Measurements from ENCODE around the gene LINC01488. TPM values are rescaled to one million over a fixed set of nuclear protein-coding genes. Genes with fewer than 3 reads are reported as not detected.

LINC01488 gene
- total and polyA plus RNA-seq, 9 of the 15 experiments (the other 6 are each of a cell fraction or from before 2014, with no cell fraction given) = not detected

GRCh38 chr11:69455969-69456368 is 25.5 kb upstream of the LINC01488 start:
- peaks cover 2% of the 10 kb centered on the region; the same call in 1 of the 2 replicates for H3K9me3 ChIP-seq (replicated peaks; ENCODE audit: control insufficient read depth, insufficient read depth, low read depth, low read length)
- POLR2A ChIA-PET = interaction anchor here (0.6 to 2.1 kb wide), 2 partner anchors 8 to 157 kb away, joined by 3 to 6 read pairs; no protein-coding TSS in a partner anchor
- no peak for DNase-seq (ENCODE audit: extremely low read depth in 1 of 4, low spot score in 3 of 4)
- no peak overlapping the region for H2AFZ ChIP-seq (ENCODE audit: low read depth, low read length)
- no peaks in the 10 kb centered on the region for H4K20me1 ChIP-seq (replicated peaks; ENCODE audit: control insufficient read depth, insufficient read depth, low read length)
- H3K9ac ChIP-seq (ENCODE audit: insufficient read depth in 1 of 2, low read depth in 2 of 2, low read length in 2 of 2) = no peak overlapping the region
- intact Hi-C loops (cut with micrococcal nuclease) (no loop called here), in situ Hi-C loops (cut with MboI) (no loop called here)
- H3K4me1 ChIP-seq (replicated peaks in 1 of 2; ENCODE audit: control insufficient read depth in 2 of 2, insufficient read depth in 2 of 2, low read length in 2 of 2) = peaks cover 0 to 1% of the 10 kb centered on the region in 2 experiments; a peak in 2 of 5 replicates
- no peak for ATAC-seq
- no peak overlapping the region for H3K4me2 ChIP-seq (ENCODE audit: insufficient read depth, low read length)
- no peaks in the 10 kb centered on the region for H3K9me1 ChIP-seq (ENCODE audit: control insufficient read depth, insufficient read depth, low read length)
- WGBS (ENCODE audit: insufficient coverage, low coverage, missing lambda C conversion rate) = 51% methylated on average over 4 of the region's 4 CpGs
- H3K27me3 ChIP-seq (ENCODE audit: control insufficient read depth in 2 of 2, insufficient read depth in 2 of 2, low read length in 2 of 2) = no peaks in the 10 kb centered on the region; a peak in 2 of 5 replicates
- TF ChIP-seq HEY1 (CRISPR knock-in tag; IDR thresholded peaks at IDR 0.05; ENCODE audit: borderline replicate concordance) = no peak
- no peak for TF ChIP-seq CSDE1 (IDR thresholded peaks at IDR 0.05)
- TF ChIP-seq TCF3 (CRISPR knock-in tag; IDR thresholded peaks at IDR 0.05) = no peak
- no peak for TF ChIP-seq CBX2 (IDR thresholded peaks at IDR 0.05; ENCODE audit: insufficient read depth, low read length, poor library complexity, severe bottlenecking)
- no peaks in the 10 kb centered on the region for H3K79me2 ChIP-seq (ENCODE audit: control insufficient read depth, insufficient read depth, low read length)
- H3K36me3 ChIP-seq (ENCODE audit: control insufficient read depth, insufficient read depth, low read length) = no peaks in the 10 kb centered on the region
- CTCF ChIA-PET (ENCODE audit: low intra/inter-chr PET ratio) = no interaction called here
- BruUV-seq (replicated peaks) = no TSS peak
- no peak overlapping the region for H3K4me3 ChIP-seq
- H3K27ac ChIP-seq (ENCODE audit: extremely low read depth, low read depth, low read length) = no peak overlapping the region
- FAIRE-seq = no peak

- ATAC-seq (no peak), FAIRE-seq (no peak), DNase-seq (ENCODE audit: extremely low read depth in 1 of 4, low spot score in 3 of 4) (no peak)
- Histone ChIP-seq H3K4me1 (replicated peaks in 1 of 2; ENCODE audit: control insufficient read depth in 2 of 2, insufficient read depth in 2 of 2, low read length in 2 of 2) (no peaks in the 10 kb centered on the region; a peak in 1 of 5 replicates), H4K20me1 (replicated peaks; ENCODE audit: control insufficient read depth, insufficient read depth, low read length) (no peaks in the 10 kb centered on the region), H3K27ac (ENCODE audit: extremely low read depth, low read depth, low read length) (no peak overlapping the region), H3K36me3 (ENCODE audit: control insufficient read depth, insufficient read depth, low read length) (no peaks in the 10 kb centered on the region), H3K9ac (ENCODE audit: insufficient read depth in 1 of 2, low read depth in 2 of 2, low read length in 2 of 2) (no peak overlapping the region), H3K4me3 (no peak overlapping the region), H3K79me2 (ENCODE audit: control insufficient read depth, insufficient read depth, low read length) (no peaks in the 10 kb centered on the region), H3K27me3 (ENCODE audit: control insufficient read depth in 2 of 2, insufficient read depth in 2 of 2, low read length in 2 of 2) (peaks cover 0 to 7% of the 10 kb centered on the region in 2 experiments; a peak in 3 of 5 replicates), H3K9me3 (replicated peaks; ENCODE audit: control insufficient read depth, insufficient read depth, low read depth, low read length) (peaks cover 2% of the 10 kb centered on the region; the same call in 1 of the 2 replicates), H3K9me1 (ENCODE audit: control insufficient read depth, insufficient read depth, low read length) (no peaks in the 10 kb centered on the region), H2AFZ (ENCODE audit: low read depth, low read length) (no peak overlapping the region), H3K4me2 (ENCODE audit: insufficient read depth, low read length) (no peak overlapping the region)
- intact Hi-C loops (cut with micrococcal nuclease) (no loop called here), in situ Hi-C loops (cut with MboI) (no loop called here)
- ChIA-PET POLR2A (interaction anchor here (2.1 kb wide), 1 partner anchor 9 kb away, joined by 6 read pairs; no protein-coding TSS in a partner anchor), CTCF (ENCODE audit: low intra/inter-chr PET ratio) (no interaction called here)
- 32% methylated on average over 4 of the region's 4 CpGs for WGBS (ENCODE audit: insufficient coverage, low coverage, missing lambda C conversion rate)
- no TSS peak for BruUV-seq (replicated peaks)
- no peak for TF ChIP-seq ZNF174 (CRISPR knock-in tag; IDR thresholded peaks at IDR 0.05)
- peak in 2 of 3 experiments; percentile 59 to 85 for TF ChIP-seq YY1 (IDR thresholded peaks at IDR 0.05; ENCODE audit: borderline replicate concordance in 1 of 3, control insufficient read depth in 1 of 3, extremely low read depth in 1 of 3, insufficient read depth in 3 of 3, insufficient read length in 1 of 3, insufficient replicate concordance in 2 of 3, low read depth in 1 of 3, low read length in 2 of 3)
- no peak for TF ChIP-seq ZNF511 (CRISPR knock-in tag; IDR thresholded peaks at IDR 0.05)
- no peak for TF ChIP-seq COPS2 (conservative IDR thresholded peaks at IDR 0.05)
- no peak for TF ChIP-seq YBX1 (IDR thresholded peaks at IDR 0.05)
- no peak for TF ChIP-seq ZFX (CRISPR knock-in tag; IDR thresholded peaks at IDR 0.05)
- no peak for TF ChIP-seq ZNF347 (CRISPR knock-in tag; IDR thresholded peaks at IDR 0.05; ENCODE audit: low read depth)
- no peak for TF ChIP-seq TGIF2 (CRISPR knock-in tag; IDR thresholded peaks at IDR 0.05)
- no peak for TF ChIP-seq SNRNP70 (optimal IDR thresholded peaks at IDR 0.05; ENCODE audit: low read depth, low read length)
- no peak for TF ChIP-seq GTF2A2 (tag; IDR thresholded peaks at IDR 0.05)
- TF ChIP-seq KLF13 (tag; IDR thresholded peaks at IDR 0.05; ENCODE audit: borderline replicate concordance, low read depth) = no peak
- TF ChIP-seq ZNF212 (CRISPR knock-in tag; IDR thresholded peaks at IDR 0.05) = no peak
- no peak for TF ChIP-seq CGGBP1 (CRISPR knock-in tag; IDR thresholded peaks at IDR 0.05)
These were observed 24.8 kb upstream of the LINC01488 start for GRCh38 chr11:69456712-69457111.

Data from K562 (cell line).